Measurements from ENCODE around the gene EGFL6.
"Not testable (repeated sequence)": the region's sequence is repeated elsewhere in the genome, so short reads cannot be mapped to it uniquely, and the experiment has no call there.

The EGFL6 gene

GRCh38 chrX:13673016-13673415 is 103.6 kb downstream of the EGFL6 start:
- TF ChIP-seq CTCF (IDR thresholded peaks at IDR 0.05) (no peak), ZFX (IDR thresholded peaks at IDR 0.05; ENCODE audit: borderline replicate concordance) (no peak)
- H3K27ac ChIP-seq: no peak overlapping the region

- no peak overlapping the region for H3K27ac ChIP-seq
- TF ChIP-seq CTCF (IDR thresholded peaks at IDR 0.05): no peak
- TF ChIP-seq ZFX (IDR thresholded peaks at IDR 0.05; ENCODE audit: borderline replicate concordance): no peak
These were observed 107.5 kb downstream of the EGFL6 start for GRCh38 chrX:13676885-13677284.

GRCh38 chrX:13679700-13680099 is 110.3 kb downstream of the EGFL6 start:
- not testable (repeated sequence) for H3K27ac ChIP-seq

GRCh38 chrX:13681595-13681994 is 112.2 kb downstream of the EGFL6 start:
- TF ChIP-seq ZFX (IDR thresholded peaks at IDR 0.05; ENCODE audit: borderline replicate concordance) (no peak), CTCF (IDR thresholded peaks at IDR 0.05) (no peak)
- H3K27ac ChIP-seq: no peak overlapping the region
